DMS153 treated with DMSO at 0.1 percent for 48 hours (cell line): ENCODE results near the gene BHLHA15.

Experiments used
- DNase-seq: peaks from one replicate; lab custom pipeline; 2025; ENCODE audit not compliant: unreplicated experiment; lab: John Stamatoyannopoulos, UW

The BHLHA15 gene

DNA sequence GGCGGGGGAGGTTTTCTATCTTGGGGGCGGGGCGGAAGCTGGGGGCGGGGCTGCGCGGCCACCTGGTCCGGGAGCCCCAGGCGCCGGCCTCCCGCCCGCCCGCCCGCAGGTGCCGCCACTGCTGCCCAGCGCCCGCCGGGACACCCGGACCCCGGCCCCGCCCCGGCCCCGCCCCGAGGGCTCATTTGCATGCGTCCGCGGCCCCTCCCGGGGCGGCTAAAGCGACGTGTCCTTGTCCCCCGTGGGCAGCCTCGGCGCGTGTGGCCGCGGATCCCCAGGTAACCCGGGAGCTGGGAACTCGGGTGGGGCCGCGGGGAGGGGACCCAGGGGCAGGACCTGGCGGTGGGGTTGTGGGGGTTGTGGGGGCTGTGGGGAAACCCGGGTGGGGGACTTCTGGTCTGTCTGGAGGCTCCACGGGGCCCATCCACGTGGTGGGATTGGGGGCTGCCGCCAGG lies at the start of gene BHLHA15:
Gene BHLHA15 (plus strand): TSS at position 219 of the 455 bp plus-strand sequence. CDS start 871 bp downstream, outside the sequence.
- DNase-seq, result no peak

DNA sequence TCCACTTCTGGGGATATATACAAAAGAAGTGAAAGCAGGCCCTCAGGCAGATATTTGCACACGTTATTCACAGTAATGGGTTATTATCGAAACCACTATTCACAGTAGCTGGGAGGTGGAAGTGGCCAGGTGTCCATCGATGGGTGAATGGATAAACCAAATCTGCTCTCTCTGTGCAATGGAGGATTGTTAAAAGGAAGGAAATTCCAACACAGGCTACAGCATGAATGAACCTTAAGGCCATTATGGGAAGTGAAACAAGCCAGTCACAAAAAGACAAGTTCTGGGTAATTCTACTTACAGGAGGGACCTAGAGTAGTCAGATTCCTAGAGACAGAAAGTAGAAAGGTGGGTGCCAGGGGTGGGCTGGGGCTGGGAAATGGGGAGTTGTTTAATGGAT lies 48.5 kb upstream of the BHLHA15 start:
- DNase-seq, result no peak

DNA sequence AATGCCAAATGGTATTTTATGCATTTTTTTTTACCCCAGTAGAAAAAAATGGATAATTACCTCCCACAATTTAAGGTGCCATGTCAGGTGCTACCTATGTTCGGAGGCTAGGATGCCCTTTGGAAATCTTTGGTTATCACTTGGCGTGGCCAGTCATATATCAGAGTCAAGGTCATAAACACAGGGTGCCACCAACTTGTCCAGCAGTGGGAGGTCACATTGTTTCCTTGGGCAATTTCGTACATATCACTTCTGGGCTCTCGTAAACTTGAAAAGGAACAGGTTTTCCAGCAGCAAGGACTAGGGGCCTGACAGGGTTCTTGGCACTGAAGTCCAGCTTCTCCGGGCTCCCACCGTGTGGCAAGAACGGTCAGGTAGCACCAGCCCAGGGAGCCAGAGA lies 48.0 kb upstream of the BHLHA15 start:
- DNase-seq, result no peak

DNA sequence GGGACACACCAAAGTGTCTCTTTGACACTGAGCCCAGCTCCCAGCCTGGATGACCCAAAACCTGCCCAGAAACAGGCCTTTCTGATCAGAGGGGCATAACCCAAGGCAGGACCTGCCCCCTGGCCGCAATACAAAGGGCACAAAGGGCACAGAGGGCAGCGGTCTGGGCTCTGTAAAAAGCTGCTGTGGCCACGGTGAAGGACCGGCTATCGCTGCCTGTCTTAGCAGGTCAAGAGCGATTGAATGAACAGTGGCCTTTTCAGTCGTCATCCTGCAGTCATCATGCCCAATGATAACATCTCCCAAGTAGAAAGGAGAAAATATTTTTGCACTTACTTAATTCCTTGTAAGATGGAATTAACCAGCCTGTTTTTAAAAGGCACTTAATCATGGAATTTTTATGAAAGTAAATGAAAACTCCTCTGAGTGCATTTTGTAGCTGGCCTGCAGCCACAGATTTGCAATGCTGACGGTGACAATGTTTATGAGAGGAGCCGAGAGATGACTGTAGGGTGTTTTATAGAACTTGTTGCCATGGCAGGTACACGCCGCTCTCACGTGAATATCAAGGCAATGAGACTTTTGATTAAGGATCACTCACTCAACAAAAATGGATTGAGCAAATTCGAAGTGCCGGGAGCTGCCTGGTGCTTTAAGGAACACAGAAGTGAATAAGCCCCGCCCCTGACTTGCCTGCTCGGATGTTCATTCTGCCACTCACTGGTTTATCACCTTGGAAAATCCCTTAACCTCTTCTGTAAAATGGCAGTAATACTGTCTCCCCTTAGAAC lies 47.3 kb upstream of the BHLHA15 start:
- DNase-seq, result no peak

DNA sequence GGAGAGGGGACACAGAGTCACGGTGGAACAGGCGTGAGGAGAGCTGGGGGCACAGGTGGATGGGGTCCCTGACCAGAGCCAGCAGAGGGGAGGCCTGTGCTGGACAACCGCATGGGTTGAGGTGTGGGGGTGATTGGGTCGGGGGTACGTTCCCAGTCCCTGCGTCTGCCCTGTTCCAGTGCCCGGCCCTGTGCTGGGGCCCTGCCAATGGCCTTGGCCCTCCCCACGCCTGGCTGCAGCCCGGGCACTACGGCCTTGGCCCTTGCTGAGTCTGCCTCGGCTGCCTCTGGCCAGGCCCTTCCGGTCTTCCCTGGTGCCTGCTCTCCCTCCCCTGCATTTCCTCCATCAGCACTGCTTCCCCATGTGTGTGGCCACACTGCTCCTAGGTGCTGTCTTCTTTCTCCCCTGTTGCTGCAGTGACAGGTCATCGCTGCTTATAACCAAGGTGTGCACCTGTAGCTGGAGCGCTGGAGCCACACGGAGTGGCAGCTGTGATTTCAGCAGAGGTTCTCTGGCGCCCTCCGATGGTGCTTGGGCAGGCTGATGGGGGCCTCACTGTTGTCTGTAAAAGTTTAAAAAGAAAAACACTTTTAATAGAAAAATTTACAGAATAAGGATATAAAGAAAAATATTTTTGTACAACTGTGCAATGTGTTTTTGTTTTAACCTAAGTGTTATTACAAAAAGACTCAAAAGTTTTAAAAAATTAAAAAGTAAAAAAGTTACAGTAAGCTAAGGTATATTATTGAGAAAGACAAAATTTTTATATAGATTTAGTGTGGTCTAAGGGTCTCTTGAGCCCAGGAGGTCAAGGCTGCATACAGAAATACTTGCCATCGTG lies 45.2 kb upstream of the BHLHA15 start:
- DNase-seq, result no peak

DNA sequence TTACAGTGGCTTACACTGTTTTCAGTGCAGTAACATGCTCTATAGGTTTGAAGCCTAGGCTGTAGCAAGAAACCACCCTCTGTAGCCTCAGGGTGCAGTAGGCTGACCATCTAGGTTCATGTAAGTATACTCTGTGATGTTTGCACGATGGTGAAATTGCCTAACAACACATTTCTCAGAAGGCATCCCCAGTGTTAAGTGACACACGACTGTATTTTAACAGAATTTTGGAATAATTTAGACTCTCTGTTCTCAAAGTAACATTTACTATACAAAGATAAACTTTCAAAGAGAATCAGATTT lies 44.6 kb upstream of the BHLHA15 start:
- no peak for DNase-seq

DNA sequence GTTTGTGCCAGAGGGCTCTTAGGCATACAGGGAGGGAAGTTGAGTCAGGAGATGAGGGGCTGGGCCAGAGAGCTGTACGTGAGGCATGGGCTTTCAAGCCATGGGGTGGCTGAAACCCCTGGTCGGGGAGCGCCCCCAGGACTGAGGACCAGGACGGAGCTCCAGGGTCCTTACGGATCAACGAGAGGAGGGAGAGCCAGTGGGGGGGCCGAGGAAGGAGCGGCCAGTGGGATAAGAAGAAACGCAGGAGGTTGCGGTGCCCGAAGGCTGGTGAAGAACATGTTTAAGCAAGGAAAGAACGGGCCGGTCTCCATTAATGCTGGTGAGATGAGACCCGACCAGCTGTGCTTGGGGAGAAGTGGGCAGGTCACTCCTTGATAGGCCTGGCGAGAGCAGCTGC lies 43.6 kb upstream of the BHLHA15 start:
- no peak for DNase-seq

DNA sequence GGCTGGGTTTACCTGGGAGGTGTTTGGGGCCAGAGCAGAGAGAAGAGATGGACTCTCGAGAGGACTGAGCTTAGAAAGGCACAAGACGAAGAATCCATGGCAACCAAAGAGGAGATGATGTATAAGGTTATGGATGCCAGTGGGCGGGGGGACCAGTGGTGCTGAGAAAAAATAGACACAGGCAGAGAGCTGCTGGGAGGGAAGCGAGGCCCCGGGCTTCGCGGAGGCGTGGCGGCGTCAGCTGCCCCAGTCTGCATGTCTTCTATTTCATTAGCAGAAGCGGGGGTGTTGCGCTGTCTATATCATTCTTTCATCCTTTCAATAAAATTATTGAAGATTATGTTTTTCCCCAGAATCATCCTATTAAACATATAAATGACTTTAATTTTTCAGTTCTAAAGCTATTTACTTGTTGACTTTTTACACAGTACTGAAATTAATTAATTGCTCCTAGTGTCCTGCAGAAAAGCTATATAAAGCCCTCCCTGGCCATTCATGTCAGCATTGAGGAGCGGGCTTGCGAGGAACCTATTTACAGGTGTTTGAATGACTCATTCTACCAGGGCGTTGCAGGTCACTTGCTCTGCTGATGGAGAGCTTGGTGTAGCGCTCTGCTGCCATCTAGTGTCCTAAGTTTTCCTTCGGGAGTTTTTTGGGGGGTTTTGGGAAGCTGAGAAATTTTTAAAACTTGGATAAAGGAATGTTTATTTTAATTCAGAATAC lies 42.9 kb upstream of the BHLHA15 start:
- DNase-seq, result peak; percentile 63

DNA sequence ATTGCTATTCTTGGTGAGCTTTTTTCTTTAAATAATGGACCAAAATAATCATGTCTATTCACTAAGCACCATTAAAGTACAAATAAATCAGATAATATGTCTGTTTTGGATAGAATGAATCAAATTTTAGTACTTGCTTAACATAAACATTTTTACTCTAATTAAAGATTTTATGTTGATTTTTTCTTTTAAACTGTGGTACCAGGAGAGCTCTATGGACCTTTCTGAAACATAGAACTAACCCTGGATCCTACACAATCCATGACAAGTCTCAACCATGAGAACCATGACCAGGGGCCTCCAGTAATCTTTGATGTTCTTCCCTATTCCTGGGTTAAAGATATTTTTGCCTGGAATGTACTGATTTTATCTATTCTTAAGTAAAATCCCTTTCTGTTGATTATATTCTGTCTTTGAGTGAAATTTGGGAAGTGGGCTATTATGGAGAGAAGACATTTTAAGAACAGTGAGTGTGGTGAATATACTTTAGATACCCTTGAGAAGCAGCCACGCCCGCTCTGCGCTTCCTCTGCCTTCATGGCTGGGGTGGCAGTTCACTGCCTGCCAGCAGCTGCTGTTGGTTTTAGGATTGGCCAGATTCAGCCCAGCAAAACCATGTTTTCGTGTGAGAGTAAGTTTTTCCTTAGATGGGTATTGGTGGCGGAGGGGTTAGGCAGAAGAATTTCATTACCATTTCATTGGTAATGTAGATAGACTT lies 42.2 kb upstream of the BHLHA15 start:
- DNase-seq, result no peak

DNA sequence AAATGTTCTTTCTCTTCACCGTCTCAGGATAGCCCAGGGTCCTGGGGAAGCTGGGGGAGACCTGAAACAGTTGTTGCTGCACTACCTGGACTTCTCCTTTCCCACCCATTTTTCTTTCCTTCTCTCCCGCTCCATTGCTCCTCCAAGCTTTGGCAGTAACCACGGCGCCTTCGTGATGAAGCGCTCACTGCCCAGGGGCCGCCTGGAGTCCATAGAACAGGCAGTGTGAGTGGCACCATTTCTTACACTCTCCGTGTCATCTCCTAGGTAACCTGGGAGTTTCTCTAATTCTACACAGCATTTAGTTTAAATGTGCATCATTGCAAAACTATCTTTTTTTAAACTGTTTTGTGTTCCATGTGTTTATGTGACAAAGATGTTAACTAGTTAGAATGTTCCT lies 40.3 kb upstream of the BHLHA15 start:
- DNase-seq, result no peak

DNA sequence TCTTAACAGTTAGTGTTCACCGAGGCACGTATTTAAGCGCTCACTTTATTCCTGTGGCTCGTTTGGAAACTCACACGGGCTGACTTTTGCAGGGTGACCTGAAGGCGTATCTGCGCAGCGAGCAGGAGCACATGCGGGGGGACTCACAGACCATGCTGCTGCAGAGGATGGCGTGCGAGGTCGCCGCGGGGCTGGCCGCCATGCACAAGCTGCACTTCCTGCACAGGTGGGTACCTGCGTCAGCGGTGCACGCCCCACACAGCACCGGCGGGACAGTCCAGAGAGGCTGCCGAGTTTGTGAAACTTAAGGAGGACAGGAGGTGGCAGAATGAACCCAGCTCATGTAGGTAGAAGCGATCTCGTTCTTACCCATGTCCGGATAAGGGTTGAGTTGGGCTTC lies 39.8 kb upstream of the BHLHA15 start:
- no peak for DNase-seq

DNA sequence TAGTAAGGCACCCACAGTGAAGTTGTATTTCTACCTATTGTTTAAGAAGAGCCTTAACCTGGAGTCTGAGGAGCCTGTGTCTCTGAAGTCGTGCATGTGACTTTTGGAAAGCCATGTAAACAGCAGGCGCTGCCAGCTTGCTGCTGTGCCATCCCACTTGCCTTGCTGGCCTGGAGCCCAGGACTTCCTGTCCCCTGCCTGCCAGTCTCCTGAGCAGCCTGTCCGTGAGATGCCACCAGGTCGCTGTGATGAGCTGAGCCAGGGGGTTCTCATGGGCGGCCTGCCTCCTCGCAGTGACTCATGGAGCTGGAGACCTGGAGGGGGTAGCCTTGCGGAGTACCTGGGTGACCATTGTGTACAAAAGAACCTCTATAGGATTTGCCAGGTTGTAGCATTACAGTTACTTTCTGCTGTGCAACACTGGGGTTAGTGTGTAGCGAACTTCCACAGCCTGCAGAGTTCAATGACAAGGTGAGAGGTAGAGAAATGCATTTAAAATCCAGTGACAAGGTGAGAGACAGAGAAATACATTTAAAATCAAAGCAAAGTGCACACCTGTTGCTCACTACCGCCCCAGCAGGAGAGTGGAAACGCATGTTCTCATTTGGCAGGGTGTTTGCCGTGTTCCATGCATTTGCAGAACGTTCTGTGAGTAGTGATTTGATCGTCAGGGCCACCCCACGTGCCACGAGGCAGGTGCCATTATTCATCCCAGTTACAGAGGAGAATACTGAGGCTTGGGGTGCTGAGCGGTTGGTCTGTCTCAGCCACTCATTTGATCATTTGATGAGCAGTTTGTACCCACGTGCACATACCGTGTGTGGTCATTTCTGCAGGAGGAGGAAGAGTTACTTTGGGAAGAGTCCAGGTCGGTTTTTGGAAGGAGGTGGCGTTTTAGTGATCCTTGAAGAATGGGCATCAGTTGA lies 36.6 kb upstream of the BHLHA15 start:
- no peak for DNase-seq

DNA sequence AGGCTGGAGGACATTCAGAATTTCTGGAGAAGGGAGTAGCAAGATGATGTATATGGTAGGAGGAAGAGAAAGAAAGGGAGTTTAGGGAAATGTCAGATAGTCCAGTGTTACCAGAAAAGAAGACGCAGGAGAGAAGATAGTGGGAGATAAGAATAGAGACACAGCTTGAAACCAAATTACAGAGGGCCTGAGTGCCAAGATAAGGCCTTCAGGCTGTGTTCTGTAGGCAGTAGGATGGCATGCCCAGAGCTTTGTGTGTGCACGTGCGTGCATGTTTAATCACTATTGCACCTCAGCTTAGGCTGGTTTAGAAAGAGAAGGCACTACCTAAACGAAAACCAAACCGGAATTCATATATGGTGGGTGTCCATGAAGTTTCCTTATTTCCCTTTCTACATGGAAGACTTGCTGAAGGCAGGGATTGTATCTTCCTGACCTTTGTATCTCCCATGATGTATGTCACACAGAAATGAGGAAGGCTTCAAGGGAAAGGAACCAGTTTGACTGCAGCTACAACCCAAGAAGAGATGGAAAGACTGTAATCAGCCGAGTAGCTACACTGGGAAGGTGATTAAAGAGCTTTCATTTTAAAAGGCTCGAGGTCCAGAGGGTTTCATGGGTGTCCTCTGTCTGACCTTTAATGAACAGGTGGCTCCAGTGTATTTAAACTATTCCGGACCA lies 35.8 kb upstream of the BHLHA15 start:
- DNase-seq, result no peak

DNA sequence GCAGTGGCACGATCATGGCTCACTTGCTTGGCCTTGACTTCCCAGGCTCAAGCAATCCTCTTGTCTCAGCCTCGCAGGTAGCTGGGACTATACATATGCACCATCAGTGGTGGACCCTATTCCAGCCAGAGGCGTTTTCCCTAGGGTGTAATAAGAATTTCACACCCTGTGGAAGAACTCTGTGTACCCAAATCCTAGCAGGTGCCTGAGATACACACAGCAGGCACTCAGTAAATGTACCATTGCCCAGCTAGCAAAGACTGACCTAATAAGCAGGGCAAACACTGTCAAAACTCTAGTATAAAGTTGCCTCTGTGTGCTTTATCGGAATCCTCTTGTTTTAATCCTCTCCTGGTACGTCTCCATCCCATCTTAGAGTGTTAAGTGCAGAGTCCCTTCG lies 33.7 kb upstream of the BHLHA15 start:
- no peak for DNase-seq

DNA sequence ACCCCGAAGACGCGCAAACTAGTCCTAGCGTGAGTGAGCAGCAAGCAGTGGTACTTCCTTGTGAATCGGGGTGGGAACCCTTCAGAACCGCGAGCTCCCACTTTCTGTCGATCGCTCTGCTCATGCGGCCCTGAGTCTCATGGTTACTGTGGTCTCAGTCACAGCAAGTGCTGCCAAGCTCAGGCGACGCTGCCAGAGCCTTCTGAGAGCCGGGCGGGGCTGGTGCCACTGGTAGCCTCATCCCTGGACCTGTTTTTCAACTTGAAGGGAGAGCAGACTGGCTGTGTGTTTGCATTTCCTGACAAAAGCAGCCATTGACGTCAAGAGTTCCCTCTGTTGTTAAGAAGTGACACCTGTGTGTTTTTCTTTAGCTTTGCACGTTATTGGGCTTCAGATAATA lies 32.9 kb upstream of the BHLHA15 start:
- peak; percentile 41 for DNase-seq

DNA sequence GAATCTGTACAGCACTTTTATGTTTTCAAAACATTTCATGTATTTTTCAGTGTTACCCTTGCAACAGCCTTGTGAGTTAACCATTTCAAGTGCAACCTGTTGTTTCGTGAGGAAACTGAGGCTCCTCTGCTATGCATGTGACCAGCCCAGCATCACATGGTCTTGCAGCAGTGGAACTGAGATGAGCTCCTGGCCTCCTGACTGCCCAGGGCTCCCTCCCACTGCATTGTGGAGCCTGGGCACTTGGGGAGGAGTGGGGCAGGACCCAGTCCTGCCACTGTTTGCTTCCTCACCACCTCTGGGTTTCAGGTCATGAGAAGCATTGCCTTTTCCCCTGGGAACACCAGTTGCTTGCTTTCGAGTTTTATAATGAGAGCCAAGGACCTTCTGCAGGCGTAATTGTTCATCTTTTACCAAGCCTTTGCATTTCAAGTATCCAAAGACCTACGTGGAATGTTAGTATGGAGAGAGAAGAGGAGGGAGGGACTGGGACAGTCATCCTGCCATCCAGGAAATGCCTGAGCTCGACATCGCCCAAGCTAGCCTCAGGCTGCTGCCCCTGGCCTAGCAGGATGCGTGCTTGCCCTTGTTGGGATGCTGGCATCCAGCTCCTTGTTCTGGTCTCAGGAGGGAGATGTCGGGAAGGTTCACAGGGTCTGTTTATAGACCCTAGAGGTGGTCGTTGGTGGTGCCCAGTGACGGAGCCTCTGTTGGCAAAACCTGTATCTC lies 32.3 kb upstream of the BHLHA15 start:
- DNase-seq, result no peak

DNA sequence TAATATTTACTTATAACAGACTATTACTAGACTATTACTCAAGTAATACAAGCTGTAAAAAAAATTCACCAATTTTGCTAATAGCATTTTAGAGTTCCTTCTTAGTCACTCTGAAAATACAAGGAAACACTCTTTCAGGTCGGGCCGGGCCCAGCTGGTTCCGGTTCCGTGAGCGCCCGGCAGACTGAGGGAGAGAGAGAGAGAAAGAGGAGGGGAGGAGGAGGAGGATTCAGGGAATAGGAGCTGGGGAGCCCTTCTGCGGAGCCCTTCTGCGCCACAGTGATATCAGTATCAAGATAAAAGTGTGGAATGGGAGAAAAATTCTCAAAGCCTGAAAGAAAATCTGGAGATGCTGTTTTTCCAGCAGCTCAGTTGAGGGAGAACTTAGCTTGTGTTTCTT lies 30.5 kb upstream of the BHLHA15 start:
- no peak for DNase-seq

DNA sequence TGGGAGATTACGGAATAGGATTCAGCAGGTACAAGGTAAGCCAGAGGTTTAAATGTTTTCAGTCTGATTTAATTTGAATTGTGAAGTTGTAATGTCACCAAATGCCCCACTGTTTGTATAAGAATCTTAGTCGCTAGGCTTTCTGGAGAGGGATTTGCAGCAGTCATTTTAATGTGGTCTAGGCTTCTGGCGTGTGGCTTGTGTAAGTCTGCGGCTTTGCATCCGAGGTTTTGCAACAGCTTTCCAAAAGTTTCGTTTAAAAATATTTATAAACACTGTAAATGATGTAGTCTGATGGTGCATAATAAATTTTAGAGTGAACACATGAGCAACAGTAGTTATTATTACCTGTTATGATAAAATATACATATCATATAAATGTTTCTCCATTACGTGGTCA lies 26.1 kb upstream of the BHLHA15 start:
- no peak for DNase-seq
